IMR-90 (cell line): Measurements from ENCODE around the gene CMPK2. TPM values are rescaled to one million over a fixed set of nuclear protein-coding genes. Genes with fewer than 3 reads are reported as not detected.

ENCODE experiments used
- ATAC-seq: fragments of 200-7000 bp; cut with Tn5 transposase; 2 replicates; pipeline ENCODE4 v1.9.1; 2020; ENCODE audit warnings: low read depth, mild to moderate bottlenecking, moderate library complexity
- BruUV-seq: library from RNA; stranded (reverse); fragments of 400-500 nt; replicated peaks from 2 replicates; lab custom pipeline; 2021; lab: Mats Ljungman, UMichigan
- CTCF ChIA-PET: fragments of 300-600 bp; formaldehyde crosslinking; extraction: SDS; loops from one replicate; lab custom pipeline; 2021; ENCODE audit warnings: antibody characterized with exemption; lab: Yijun Ruan, JAX
- POLR2A ChIA-PET: fragments of 300-600 bp; sonication (Branson Sonifier 250); formaldehyde crosslinking; loops from one replicate; lab custom pipeline; 2022; ENCODE audit warnings: antibody characterized with exemption; ENCODE audit not compliant: unreplicated experiment; lab: Charles Lee
- DNase-seq: peaks from one replicate; pipeline ENCODE4 v3.0.0; 2013
- H2AFZ ChIP-seq: replicated peaks from 2 replicates; pipeline ENCODE3; 2013; ENCODE audit warnings: low read length, mild to moderate bottlenecking; ENCODE audit not compliant: poor library complexity
- H2AK5ac ChIP-seq: 2 replicates; pipeline ENCODE4 v1.6.1; 2013; ENCODE audit warnings: low read depth, low read length, inconsistent platforms
- H2AK9ac ChIP-seq: replicated peaks from 2 replicates; pipeline ENCODE3; 2013; ENCODE audit warnings: mild to moderate bottlenecking, low read depth, low read length, moderate library complexity; ENCODE audit not compliant: poor library complexity
- H2BK120ac ChIP-seq: 2 replicates; pipeline ENCODE4 v1.6.1; 2013; ENCODE audit warnings: low read depth, low read length, inconsistent platforms
- H2BK15ac ChIP-seq: 3 replicates; pipeline ENCODE4 v1.6.1; 2013; ENCODE audit warnings: low read depth, low read length, inconsistent platforms
- H2BK20ac ChIP-seq: 2 replicates; pipeline ENCODE4 v1.6.1; 2013; ENCODE audit warnings: low read depth, mild to moderate bottlenecking, inconsistent platforms, low read length, moderate library complexity
- H2BK5ac ChIP-seq: 2 replicates; pipeline ENCODE4 v1.6.1; 2013; ENCODE audit warnings: mild to moderate bottlenecking, low read depth, low read length, inconsistent platforms; ENCODE audit not compliant: poor library complexity, severe bottlenecking
- H3K14ac ChIP-seq: replicated peaks from 2 replicates; pipeline ENCODE4 v1.6.1; 2013; ENCODE audit warnings: low read depth, low read length, inconsistent platforms
- H3K18ac ChIP-seq: 2 replicates; pipeline ENCODE4 v1.6.1; 2013; ENCODE audit warnings: low read depth, low read length, control low read depth
- H3K23ac ChIP-seq: 2 replicates; pipeline ENCODE4 v1.6.1; 2013; ENCODE audit warnings: low read depth, low read length, inconsistent platforms
- H3K27ac ChIP-seq: 2 replicates; pipeline ENCODE4 v1.5.1; 2013; ENCODE audit warnings: mild to moderate bottlenecking, control low read depth, low read length; ENCODE audit not compliant: insufficient read depth
- H3K27me3 ChIP-seq: 2 replicates; pipeline ENCODE4 v1.6.1; 2013; ENCODE audit warnings: low read length; ENCODE audit not compliant: control insufficient read depth, insufficient read depth
- H3K36me3 ChIP-seq: 2 replicates; pipeline ENCODE4 v1.6.1; 2013; ENCODE audit warnings: low read length, mixed read lengths; ENCODE audit not compliant: control insufficient read depth, insufficient read depth
- H3K4ac ChIP-seq: 2 replicates; pipeline ENCODE4 v1.6.1; 2013; ENCODE audit warnings: low read depth, low read length, inconsistent platforms
- H3K4me1 ChIP-seq: 2 replicates; pipeline ENCODE4 v1.6.1; 2013; ENCODE audit warnings: low read length, mixed read lengths; ENCODE audit not compliant: control insufficient read depth, insufficient read depth
- H3K4me2 ChIP-seq: 2 replicates; pipeline ENCODE4 v1.6.1; 2013; ENCODE audit warnings: low read depth, mild to moderate bottlenecking, control low read depth, low read length, moderate library complexity
- H3K4me3 ChIP-seq: 2 replicates; pipeline ENCODE4 v1.5.1; 2013; ENCODE audit warnings: low read depth, mild to moderate bottlenecking, control low read depth, low read length, moderate library complexity; ENCODE audit not compliant: insufficient read depth
- H3K56ac ChIP-seq: 2 replicates; pipeline ENCODE4 v1.6.1; 2013; ENCODE audit warnings: low read length, inconsistent platforms; ENCODE audit not compliant: insufficient read depth; ENCODE audit errors: extremely low read depth
- H3K79me1 ChIP-seq, 2 experiments: 2 replicates each; pipeline ENCODE4 v1.6.1; 2013; ENCODE audit warnings: low read length in 2 of 2, inconsistent platforms in 1 of 2, low read depth in 1 of 2
- H3K9ac ChIP-seq: 2 replicates; pipeline ENCODE4 v1.6.1; 2013; ENCODE audit warnings: low read depth, low read length, control low read depth
- H3K9me1 ChIP-seq: 2 replicates; pipeline ENCODE4 v1.6.1; 2013; ENCODE audit warnings: low read length, inconsistent platforms; ENCODE audit not compliant: insufficient read depth
- H3K9me3 ChIP-seq: 2 replicates; pipeline ENCODE4 v1.6.1; 2013; ENCODE audit warnings: low read length; ENCODE audit not compliant: control insufficient read depth, insufficient read depth
- H4K20me1 ChIP-seq: 2 replicates; pipeline ENCODE4 v1.6.1; 2013; ENCODE audit warnings: low read length, inconsistent platforms; ENCODE audit not compliant: insufficient read depth
- H4K5ac ChIP-seq: 2 replicates; pipeline ENCODE4 v1.6.1; 2013; ENCODE audit warnings: mild to moderate bottlenecking, low read depth, low read length, control low read depth
- H4K8ac ChIP-seq, 2 experiments: 2 replicates each; pipeline ENCODE4 v1.6.1; 2013; ENCODE audit warnings: low read depth in 2 of 2, low read length in 2 of 2, control low read depth in 1 of 2, inconsistent platforms in 1 of 2
- H4K91ac ChIP-seq: 2 replicates; pipeline ENCODE4 v1.6.1; 2013; ENCODE audit warnings: low read depth, low read length, inconsistent platforms; ENCODE audit not compliant: insufficient read depth
- BHLHE40 ChIP-seq: fragments of 150-350 bp; IDR thresholded peaks from 2 replicates; pipeline ENCODE4 v1.6.1; 2016; ENCODE audit warnings: mild to moderate bottlenecking, low read depth, low read length
- CEBPB ChIP-seq: IDR thresholded peaks from 2 replicates; pipeline ENCODE4 v1.6.1; 2012; ENCODE audit warnings: low read depth, low read length, improper control_type of control experiment
- CHD1 ChIP-seq: IDR thresholded peaks from 2 replicates; pipeline ENCODE4 v1.6.1; 2012; ENCODE audit warnings: low read depth, low read length, improper control_type of control experiment
- ELK1 ChIP-seq: fragments of 150-350 bp; IDR thresholded peaks from 2 replicates; pipeline ENCODE4 v1.6.1; 2016; ENCODE audit warnings: low read depth, mild to moderate bottlenecking, low read length, moderate library complexity, borderline replicate concordance
- FOS ChIP-seq: fragments of 150-350 bp; IDR thresholded peaks from 2 replicates; pipeline ENCODE4 v1.6.1; 2016; ENCODE audit warnings: low read depth, low read length
- MAFK ChIP-seq: IDR thresholded peaks from 2 replicates; pipeline ENCODE4 v1.6.1; 2012; ENCODE audit warnings: low read depth, low read length, improper control_type of control experiment
- MAZ ChIP-seq: IDR thresholded peaks from 2 replicates; pipeline ENCODE4 v1.6.1; 2012; ENCODE audit warnings: low read depth, mild to moderate bottlenecking, low read length, improper control_type of control experiment, moderate library complexity, borderline replicate concordance
- NFE2L2 ChIP-seq: fragments of 150-350 bp; IDR thresholded peaks from 2 replicates; pipeline ENCODE4 v1.6.1; 2016; ENCODE audit warnings: low read depth, mild to moderate bottlenecking, low read length
- POLR2A ChIP-seq: IDR thresholded peaks from 2 replicates; pipeline ENCODE4 v1.6.1; 2012; ENCODE audit warnings: mild to moderate bottlenecking, low read depth, low read length
- RCOR1 ChIP-seq: IDR thresholded peaks from 2 replicates; pipeline ENCODE4 v1.6.1; 2012; ENCODE audit warnings: mild to moderate bottlenecking, low read length, improper control_type of control experiment; ENCODE audit not compliant: insufficient replicate concordance
- RFX5 ChIP-seq: IDR thresholded peaks from 2 replicates; pipeline ENCODE4 v1.8.0; 2012; ENCODE audit warnings: low read depth, mild to moderate bottlenecking, low read length, moderate library complexity
- SMC3 ChIP-seq: fragments of 150-350 bp; IDR thresholded peaks from 2 replicates; pipeline ENCODE4 v1.6.1; 2016; ENCODE audit warnings: low read depth, mild to moderate bottlenecking, antibody characterized with exemption, low read length, moderate library complexity
- WGBS, 2 experiments: methylation state at CpG; one replicate each; pipeline versions ENCODE4 v1.1.5 to v1.1.7; 2013; ENCODE audit warnings: missing lambda C conversion rate in 2 of 2; ENCODE audit not compliant: insufficient read length in 1 of 2; ENCODE audit errors: extremely low coverage in 2 of 2; 5-methylcytosine and 5-hydroxymethylcytosine counted together
- dilution Hi-C: fragments of 300-500 bp; cut with HindIII; formaldehyde crosslinking; loops from one replicate; pipeline ENCODE4 v1.14.3; 2018; ENCODE audit warnings: low sequenced_read_pairs; ENCODE audit not compliant: unreplicated experiment
- in situ Hi-C: fragments of 300-500 bp; cut with MboI; formaldehyde crosslinking; loops from 3 replicates; pipeline ENCODE4 v1.14.3; 2019; ENCODE audit warnings: low sequenced_read_pairs, inconsistent platforms, mixed read lengths
- intact Hi-C: fragments of 100-400 bp; cut with micrococcal nuclease; formaldehyde crosslinking; loops from 2 replicates; pipeline ENCODE4 v1.10.0; 2022
- polyA plus RNA-seq, 3 experiments: library from polyadenylated mRNA; depleted of rRNA; stranded (reverse); fragments of >200 nt; gene quantifications; 2 replicates each; pipeline ENCODE4 v1.2.3, GENCODE V29; 2012; ENCODE audit warnings: low replicate concordance in 1 of 3
- total RNA-seq: library from RNA; depleted of rRNA; stranded (reverse); fragments of >200 nt; gene quantifications from 2 replicates; pipeline ENCODE4 v1.2.3, GENCODE V29; 2012
- TF ChIP-seq, protein P1 (sequence below): fragments of 150-350 bp; IDR thresholded peaks from 2 replicates; pipeline ENCODE4 v1.6.1; 2017; ENCODE audit warnings: mild to moderate bottlenecking, antibody characterized with exemption, low read length, low read depth
- TF ChIP-seq, protein P2 (sequence below): conservative IDR thresholded peaks from 2 replicates; pipeline ENCODE4 v1.5.1; 2012; ENCODE audit warnings: mild to moderate bottlenecking, low read depth, low read length, improper control_type of control experiment

The CMPK2 gene
- total and polyA plus RNA-seq, 2 of the 4 experiments (the other 2 are of a cell fraction): 0.03 to 0.18 TPM

- TF ChIP-seq RCOR1 (no peak), CHD1 (no peak), MAFK (no peak), POLR2A (no peak), BHLHE40 (no peak), NFE2L2 (no peak), SMC3 (no peak), MAZ (no peak), RFX5 (no peak), ELK1 (no peak), FOS (no peak), CEBPB (no peak)
- TF ChIP-seq, protein P1, sequence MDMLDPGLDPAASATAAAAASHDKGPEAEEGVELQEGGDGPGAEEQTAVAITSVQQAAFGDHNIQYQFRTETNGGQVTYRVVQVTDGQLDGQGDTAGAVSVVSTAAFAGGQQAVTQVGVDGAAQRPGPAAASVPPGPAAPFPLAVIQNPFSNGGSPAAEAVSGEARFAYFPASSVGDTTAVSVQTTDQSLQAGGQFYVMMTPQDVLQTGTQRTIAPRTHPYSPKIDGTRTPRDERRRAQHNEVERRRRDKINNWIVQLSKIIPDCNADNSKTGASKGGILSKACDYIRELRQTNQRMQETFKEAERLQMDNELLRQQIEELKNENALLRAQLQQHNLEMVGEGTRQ: no peak
- TF ChIP-seq, protein P2, sequence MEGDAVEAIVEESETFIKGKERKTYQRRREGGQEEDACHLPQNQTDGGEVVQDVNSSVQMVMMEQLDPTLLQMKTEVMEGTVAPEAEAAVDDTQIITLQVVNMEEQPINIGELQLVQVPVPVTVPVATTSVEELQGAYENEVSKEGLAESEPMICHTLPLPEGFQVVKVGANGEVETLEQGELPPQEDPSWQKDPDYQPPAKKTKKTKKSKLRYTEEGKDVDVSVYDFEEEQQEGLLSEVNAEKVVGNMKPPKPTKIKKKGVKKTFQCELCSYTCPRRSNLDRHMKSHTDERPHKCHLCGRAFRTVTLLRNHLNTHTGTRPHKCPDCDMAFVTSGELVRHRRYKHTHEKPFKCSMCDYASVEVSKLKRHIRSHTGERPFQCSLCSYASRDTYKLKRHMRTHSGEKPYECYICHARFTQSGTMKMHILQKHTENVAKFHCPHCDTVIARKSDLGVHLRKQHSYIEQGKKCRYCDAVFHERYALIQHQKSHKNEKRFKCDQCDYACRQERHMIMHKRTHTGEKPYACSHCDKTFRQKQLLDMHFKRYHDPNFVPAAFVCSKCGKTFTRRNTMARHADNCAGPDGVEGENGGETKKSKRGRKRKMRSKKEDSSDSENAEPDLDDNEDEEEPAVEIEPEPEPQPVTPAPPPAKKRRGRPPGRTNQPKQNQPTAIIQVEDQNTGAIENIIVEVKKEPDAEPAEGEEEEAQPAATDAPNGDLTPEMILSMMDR: no peak
- H4K8ac ChIP-seq: no peak overlapping the region
- no peak overlapping the region for H2BK20ac ChIP-seq
- dilution Hi-C loops (no loop called here), in situ Hi-C loops (no loop called here), intact Hi-C loops (no loop called here)
- WGBS, 2 experiments: no CpG with 5 or more reads among the region's 3 CpGs
- no peak overlapping the region for H2BK120ac ChIP-seq
- H2BK5ac ChIP-seq: no peak overlapping the region
- ATAC-seq (no peak), DNase-seq (no peak)
- ChIA-PET CTCF (no interaction called here), POLR2A (no interaction called here)
- no peak overlapping the region for H2BK15ac ChIP-seq
- no peak overlapping the region for H3K4me2 ChIP-seq
- no peak overlapping the region for H4K91ac ChIP-seq
- H3K9me3 ChIP-seq: no peaks in the 10 kb centered on the region
- H2AK5ac ChIP-seq: no peak overlapping the region
- no peak overlapping the region for H3K4me3 ChIP-seq
- no peaks in the 10 kb centered on the region for H4K20me1 ChIP-seq
- no peak overlapping the region for H3K56ac ChIP-seq
- H3K9ac ChIP-seq: no peak overlapping the region
- no peaks in the 10 kb centered on the region for H3K79me1 ChIP-seq
- H2AK9ac ChIP-seq: no peak overlapping the region
- no peak overlapping the region for H2AFZ ChIP-seq
- no TSS peak for BruUV-seq
- H3K27ac ChIP-seq: no peak overlapping the region
- H3K4me1 ChIP-seq: no peaks in the 10 kb centered on the region
- H3K4ac ChIP-seq: no peak overlapping the region
- no peaks in the 10 kb centered on the region for H3K36me3 ChIP-seq
- H3K14ac ChIP-seq: no peak overlapping the region
- H3K9me1 ChIP-seq: no peaks in the 10 kb centered on the region
- no peak overlapping the region for H3K18ac ChIP-seq
- H3K27me3 ChIP-seq: no peaks in the 10 kb centered on the region
- H3K23ac ChIP-seq: no peak overlapping the region
- H4K5ac ChIP-seq: no peak overlapping the region
These were observed 20.3 kb upstream of the CMPK2 start for GRCh38 chr2:6885968-6886367.
